Measurements from ENCODE around the gene GLS.
A peak's percentile ranks its signal among the peaks of the same experiment; 100 is the strongest.
"Not testable (repeated sequence)": the region's sequence is repeated elsewhere in the genome, so short reads cannot be mapped to it uniquely, and the experiment has no call there.

The GLS gene

DNA sequence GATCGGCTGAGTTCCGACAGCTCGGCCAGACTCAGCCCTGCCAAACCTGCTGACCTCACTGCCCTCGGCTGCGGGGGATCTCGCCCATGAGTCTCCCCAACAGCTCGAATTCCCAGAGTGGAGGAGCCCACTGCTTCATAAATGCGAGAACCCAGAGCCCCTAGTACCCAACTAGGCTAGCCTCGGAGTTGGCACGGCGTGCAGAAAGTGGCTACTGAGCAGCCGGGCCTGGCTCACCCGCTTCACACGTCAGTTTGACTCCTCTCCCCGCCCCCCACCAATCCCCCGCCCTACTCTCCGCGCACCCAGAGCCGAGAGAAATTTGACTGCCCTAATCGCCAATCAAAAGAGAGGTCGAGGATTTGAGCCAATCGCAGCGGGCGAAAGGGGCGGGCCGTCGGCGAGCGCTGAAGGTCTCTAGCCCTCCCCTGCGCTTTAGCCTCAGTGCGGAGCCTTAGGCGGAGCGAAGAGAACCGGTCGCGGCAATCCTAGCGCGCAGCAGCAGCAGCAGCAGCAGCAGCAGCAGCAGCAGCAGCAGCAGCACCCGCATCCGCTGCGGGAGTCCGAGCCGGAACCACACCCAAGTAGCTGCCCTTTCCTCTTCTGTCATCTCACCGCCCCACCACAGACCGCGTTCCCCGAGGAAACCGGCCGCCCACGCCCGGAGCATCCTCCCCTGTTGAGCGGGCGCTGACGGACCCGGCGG lies at the start of gene GLS:
Gene GLS, plus strand, starts transcription at position 444 of the 706 bp plus-strand sequence. CDS start 264 bp downstream, outside the sequence.
- peak; percentile 99 for DNase-seq (ENCODE audit: low spot score)

DNA sequence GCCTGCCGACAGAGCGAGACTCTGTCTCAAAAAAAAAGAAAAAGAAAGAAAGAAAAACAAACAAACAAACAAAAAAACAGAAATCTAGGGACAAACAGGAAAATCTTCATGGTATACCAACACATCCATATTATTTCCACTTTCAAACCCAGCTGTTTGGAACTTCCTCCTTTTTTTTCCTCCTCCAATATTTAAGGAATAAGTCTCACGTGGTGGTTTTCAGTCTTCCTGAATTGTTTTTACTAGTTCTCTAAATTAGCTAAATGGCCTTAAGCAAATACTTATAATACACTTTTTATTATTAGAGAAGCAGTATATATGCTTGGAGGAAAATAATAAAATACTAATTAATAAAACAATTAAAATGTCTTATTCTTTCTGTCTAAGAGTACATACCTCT lies 48.7 kb upstream of the GLS start:
- DNase-seq (ENCODE audit: low spot score) = no peak

DNA sequence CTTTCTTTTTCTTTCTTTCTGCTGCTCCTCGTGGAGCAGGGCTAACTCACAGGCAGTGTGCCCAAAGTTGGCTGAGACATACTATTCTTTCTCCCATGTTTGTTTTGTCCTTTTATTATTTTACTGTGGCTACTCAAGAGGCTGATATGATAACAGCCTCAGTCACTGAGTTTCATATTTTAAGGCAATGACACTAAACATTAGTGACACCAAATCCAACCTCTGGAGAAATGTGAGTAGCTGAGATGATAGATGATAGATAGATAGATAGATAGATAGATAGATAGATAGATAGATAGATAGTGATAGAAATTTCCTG lies 45.8 kb upstream of the GLS start:
- DNase-seq (ENCODE audit: low spot score) = no peak

DNA sequence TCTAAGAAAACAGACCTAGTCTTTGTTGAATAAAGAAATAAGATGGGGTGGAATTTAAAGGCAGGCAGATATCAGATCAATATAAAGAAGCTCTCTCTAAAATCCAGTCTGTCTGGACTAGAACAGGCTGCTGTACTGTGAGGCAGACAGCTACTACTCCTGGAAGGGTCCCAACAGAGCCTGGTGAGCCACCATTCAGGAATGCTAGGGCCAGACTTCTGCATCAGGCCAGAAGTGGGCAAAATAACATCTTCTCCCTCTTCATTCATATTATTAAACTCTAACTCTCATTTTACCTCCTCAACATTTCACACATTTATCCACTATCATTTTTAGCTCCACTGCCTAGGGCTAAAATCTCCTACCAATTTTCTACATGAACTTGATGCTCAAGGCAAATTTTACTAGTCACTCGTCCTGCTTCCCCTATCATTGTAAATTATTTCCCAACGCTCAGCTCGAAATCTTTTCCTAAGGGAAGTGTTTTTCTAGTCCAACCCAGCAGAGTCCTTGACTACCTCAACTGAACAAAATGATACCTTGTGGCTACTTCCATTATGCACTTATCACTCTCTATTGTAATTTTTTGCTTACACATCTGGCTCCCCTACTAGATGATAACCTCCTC lies 45.2 kb upstream of the GLS start:
- no peak for DNase-seq (ENCODE audit: low spot score)

DNA sequence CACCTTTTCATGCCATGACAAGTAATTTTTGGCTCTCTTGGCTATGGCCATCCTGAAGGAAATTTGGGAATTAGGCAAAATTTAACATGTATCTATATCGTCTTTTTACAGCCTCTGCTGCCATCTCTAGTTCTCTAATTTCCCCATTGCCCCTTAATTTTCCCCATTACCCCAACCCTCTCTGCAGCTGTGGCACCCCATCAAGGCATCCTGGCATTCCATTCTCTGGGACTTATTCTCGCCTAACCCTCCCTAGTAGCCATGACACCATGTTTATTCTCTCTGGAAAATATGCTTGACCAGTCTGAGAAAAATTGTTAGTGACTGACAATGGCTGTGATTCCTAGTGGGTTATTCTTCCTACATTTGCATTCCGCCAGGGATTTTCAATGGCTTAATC lies 43.9 kb upstream of the GLS start:
- no peak for DNase-seq (ENCODE audit: low spot score)

DNA sequence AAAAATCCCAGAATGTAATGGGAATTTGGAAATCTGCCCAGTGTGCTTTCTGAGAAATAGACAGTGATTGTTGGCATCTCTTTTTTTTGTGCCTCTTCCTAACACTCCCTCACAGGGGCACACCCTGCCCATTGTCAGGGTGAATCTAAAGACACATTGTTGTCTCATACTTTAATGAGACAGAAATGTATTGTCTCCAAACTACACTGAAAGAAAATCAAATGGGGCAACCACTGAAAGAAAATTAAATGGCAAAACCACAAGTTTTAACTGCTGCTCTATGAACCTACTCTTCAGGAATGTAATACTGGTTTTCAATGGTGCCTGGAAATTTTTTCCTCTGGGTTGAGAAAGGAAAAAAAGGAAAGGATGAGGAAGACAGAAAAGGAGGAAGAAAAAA lies 43.2 kb upstream of the GLS start:
- no peak for DNase-seq (ENCODE audit: low spot score)

DNA sequence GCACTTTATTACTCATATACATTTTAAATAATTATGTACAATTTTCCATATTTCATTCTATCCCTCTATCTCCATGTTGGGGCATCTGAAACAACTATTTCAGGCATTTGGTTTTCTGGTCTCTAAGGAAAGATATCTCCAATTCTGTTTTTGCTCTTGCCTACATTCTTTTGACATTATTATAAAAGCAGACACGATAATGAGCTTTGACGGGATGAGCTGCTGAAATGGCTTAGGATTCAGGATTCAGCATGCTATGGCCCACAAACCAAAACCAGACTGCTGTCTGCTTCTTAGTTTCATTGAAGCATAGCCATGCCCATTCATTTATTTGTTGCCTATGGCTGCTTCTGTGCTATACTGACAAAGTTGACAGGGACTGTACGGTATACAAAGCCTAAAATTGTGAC lies 42.7 kb upstream of the GLS start:
- DNase-seq (ENCODE audit: low spot score) = no peak

DNA sequence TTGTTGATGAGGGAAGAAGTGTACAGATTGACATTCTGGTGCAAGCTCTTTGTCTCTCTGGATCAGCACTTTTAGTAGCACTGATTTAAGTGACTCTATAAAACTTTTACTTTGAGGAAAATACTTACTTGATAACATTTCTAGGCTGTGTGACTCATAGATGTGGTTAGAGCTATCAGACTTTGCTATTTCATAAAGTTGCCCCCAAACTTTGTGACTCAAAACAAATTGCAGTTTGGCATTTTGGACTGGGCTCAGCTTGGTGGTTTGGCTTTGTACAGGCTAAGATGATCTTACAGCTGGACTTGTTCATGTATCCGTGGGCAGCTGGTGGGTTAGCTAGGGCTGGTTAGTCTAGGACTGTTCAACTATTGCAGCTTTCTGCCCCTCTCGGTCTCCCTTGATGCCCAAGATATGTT lies 42.1 kb upstream of the GLS start:
- DNase-seq (ENCODE audit: low spot score) = no peak

DNA sequence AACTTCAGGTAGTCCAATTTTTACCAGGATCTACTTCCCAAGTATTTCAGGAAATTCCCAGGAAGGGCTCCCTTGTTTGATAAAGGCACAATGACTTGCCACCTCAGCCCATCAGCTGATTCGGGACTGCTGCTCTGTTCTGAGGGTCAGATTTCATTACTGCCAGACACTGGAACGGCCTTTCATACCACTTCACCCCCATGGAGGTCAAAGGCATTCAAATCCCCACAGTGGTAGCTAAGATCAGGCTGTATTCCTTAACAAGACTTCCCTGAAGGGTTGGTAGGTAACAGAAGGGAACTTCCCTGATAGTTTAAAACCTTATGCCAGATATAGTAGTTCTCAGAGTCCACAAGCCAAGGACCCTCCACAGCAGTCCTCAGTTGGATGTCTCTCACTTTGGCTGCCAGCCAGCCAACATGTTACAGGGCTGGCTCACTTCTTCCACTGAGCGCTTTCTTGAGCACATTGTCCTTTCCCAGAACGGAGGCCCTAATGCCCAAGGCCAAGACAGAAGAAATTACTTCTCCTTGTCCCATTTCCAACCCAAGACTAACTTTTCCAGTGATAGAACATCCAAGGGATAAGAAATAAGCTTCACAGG lies 40.0 kb upstream of the GLS start:
- no peak for DNase-seq (ENCODE audit: low spot score)

DNA sequence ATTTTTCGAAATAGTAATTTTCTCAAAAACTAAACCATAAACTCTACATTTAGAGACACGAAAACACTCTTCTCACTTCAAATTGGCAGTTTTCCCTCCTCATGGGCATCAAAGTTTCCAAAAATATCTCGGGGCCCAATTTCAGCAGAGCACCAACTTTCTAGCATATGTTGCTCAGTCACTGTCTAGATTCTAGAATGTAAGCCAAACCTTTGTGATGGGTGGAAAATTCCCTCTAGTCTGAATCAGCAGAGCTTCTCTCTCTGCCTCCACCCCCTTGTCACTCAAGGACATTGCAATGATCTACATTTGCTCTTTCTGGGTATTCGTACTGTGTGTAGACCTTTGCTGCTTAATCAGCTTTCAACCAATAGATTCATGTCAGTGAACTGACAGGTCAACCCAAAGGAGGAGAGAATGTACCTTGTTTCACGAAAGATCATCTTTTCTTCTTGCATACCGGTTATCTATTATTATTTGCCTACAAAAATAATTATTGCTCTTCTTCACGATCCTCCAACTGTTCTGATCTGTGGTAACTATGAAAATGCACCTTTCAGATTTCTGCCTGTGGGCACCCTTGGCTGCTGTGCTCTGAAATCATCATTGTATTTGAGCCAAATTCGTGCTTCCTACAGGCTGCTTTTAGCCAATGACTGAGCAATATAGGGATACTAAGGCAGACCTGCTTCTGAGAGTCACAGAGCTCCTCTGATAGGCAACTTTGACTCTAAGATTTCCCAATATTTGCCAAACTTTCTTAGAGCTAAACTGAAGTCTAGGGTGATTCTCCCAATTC lies 38.7 kb upstream of the GLS start:
- no peak for DNase-seq (ENCODE audit: low spot score)

DNA sequence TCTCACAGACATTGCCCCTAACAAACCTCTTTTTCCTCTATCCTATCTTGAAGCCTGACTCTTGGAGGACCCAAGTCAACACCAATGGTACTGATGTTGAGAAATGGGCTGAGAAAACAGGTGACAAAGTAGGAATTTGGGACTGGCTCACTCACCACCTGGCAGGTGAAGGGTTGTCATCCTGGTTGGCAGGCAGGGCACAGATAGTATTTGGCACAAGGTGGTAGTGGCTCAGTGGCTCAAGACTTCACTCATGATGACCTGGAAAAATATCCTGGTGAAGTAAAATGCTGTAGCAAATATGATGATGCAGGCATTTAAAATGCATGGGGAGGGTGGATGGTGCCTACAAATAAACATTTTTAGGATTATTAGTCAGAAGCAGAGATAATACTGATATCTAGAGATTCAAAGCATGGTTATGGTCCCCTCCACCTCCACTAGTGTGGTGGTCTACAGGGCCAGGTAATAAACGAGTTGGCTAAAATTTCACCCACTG lies 38.0 kb upstream of the GLS start:
- no peak for DNase-seq (ENCODE audit: low spot score)

DNA sequence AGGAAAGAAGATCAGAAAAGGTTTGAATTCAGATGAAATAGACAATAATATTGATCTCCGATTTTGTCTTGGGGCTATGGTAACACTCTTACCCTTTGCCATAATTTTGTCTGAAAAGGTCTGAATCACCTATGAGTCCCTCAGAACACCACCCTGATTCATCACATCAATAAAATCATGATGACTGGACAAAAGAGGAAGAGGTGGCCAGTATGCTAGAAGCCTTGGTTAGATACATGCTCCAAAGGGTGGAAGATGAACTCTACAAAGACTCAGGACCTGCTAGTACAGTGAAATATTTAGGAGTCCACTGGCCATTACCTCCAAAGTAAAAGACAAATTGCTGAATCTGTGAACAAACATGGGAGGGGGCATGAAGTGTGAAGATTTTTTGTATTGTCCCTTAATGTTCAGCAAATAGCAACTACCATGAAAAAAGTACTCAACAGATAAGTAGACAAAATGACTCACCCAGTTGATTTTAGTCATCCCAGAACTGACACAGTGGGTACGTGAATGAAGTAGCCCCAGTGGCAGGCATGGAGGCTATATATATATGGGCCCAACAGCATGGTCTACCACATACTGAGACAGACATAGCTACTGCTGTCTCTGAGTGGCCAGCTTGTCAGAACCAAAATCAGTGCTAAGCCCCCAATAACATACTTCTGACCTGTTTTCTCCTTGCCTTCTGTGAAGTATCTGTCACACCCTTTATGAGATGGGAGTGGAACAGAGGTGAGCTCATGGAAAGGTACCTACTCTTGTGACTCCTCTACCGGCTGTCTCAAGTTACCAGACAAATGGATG lies 36.5 kb upstream of the GLS start:
- no peak for DNase-seq (ENCODE audit: low spot score)

DNA sequence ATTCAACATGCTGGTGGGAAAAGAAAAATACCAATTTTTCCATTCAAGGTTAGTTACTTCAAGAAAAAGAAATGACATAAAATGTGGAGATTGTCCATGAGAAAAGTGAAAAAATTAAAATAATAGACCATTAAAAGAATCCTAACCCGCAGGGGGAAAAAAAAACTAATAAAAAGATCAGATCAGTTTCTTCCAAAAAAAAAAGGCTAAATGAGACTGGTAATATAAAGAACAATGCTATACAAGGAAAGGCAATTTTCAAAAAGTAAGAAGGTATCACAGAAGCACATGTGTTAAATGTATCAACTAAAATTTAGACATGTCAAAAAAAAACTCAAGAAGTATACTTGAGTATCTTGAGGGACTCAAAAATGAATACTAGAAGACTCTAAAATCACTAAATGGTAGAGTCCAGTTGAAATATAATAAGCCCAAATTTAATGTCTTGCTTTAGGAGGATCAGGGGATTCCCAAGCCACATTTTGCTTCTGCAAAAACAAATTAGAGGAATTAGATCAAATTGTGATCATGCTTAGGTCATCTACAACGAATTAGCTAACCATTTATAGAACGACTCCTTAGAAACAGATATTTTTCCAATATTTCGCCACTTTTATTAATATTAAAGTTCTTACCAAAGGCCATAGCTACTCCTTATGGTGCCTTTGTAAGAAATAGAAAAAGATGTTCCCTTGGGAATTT lies 35.8 kb upstream of the GLS start:
- no peak for DNase-seq (ENCODE audit: low spot score)

DNA sequence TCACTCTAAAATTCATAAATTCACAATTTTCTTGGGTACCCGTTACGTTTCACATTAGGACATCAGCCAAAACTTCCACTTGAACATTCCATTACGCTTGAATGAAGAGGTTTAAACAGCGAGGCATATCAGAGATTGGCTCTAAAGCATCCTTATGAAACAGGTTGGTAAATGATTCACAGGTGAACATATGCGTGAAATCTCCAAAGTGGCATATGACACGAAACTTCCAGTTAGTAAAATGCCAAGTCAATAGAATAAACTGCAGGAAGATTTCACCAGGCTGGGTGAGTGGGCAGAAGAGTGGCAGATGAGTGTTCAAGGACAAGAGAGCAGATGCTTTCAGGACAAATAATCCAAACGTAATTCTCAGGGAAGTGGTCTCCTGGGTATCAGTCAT lies 33.9 kb upstream of the GLS start:
- DNase-seq (ENCODE audit: low spot score) = no peak

DNA sequence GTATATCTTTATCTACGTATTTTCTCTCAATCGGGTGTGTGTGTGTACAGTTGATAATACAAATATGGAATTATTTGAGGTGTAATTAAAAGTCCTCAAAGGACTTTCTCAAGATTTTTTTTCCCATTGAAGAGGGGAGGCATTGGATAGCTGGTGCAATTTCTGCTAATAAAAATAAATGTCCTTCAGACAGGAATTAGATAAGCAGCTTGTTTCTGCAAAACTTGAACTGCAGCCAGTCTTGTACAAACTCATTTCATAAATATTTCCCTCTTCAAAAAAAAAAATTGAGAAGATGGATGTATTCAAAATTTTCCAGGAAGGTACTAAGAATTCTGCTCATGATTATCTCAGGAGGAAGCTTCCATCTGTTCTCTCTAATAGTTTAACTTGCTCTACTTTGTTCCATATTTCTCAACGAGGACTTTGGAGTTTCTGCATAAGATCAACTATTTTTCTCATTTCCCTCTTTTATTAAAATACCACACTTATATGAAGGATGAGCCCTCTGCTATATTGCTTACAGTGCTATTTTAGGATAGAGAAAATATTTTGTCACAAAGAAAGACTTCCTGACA lies 33.0 kb upstream of the GLS start:
- no peak for DNase-seq (ENCODE audit: low spot score)

DNA sequence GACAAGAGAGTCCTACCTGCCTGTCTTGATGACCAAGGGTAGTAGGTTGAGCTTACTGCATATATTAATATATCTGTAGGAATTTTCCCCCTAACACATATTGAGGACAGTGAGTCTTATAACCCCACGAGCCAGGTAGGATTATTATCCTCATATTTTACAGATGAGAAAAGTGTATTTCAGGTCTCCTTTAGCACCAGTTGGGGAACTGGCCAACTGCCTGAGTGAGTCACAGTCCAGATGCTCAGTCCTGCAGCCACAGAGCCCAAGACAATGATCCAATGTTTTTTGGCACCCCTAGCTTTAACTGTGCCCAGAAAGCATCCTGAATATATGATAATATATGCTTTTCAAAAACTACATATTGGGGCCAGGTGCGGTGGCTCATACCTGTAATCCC lies 30.8 kb upstream of the GLS start:
- DNase-seq (ENCODE audit: low spot score) = no peak

DNA sequence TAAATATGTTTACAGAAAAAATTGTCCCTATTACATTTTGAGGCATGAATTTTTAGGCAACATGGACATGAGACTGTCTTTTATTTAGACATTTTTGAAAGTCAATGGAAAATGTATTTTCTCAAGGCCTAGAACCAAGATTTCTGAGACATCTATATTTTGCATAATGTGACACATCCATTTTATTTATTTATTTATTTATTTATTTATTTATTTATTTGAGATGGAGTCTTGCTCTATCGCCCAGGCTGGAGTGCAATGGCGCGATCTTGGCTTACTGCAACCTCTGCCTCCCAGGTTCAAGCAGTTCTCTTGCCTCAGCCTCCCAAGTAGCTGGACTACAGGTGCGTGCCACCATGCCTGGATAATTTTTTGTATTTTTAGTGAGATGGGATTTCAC lies 27.6 kb upstream of the GLS start:
- DNase-seq (ENCODE audit: low spot score) = not testable (repeated sequence)

DNA sequence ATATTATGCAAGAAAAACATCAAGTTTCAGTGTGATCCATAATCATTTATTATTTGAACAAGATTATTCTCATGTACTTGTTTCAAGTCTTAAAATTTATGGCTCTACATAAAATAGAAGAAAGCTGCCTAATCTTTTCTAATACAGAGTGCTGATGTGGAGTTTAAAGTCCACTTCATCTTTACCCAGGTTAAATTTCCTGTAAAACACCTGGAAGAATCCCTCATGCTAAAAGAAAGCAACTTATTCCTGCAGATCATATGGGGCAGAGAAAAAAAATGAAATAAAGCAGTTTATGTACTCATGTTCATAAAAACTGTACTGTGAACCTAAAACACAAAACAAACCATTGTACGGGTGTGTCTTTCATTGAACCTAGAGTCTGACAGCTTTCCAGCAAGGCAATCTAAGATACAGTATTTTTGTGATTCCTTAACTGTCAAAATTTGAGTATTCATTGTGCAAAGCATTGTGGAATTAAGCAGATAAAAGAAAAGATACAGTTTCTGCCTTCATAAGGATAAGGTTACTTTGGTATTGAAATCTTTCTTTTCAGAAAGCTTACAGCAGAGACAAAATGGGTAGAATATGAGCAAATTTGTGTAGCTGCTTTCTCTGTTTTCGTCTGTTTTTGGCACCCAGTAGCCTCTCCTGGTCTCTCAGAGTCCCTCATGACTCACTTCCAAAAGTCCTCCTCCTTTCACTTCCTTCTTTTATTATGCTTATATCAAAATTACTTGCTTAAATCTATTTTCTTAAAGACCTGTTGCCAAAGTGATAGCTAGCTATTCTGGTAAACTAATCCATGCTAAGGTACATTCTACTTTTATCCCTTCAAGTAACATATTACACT lies 26.9 kb upstream of the GLS start:
- no peak for DNase-seq (ENCODE audit: low spot score)

DNA sequence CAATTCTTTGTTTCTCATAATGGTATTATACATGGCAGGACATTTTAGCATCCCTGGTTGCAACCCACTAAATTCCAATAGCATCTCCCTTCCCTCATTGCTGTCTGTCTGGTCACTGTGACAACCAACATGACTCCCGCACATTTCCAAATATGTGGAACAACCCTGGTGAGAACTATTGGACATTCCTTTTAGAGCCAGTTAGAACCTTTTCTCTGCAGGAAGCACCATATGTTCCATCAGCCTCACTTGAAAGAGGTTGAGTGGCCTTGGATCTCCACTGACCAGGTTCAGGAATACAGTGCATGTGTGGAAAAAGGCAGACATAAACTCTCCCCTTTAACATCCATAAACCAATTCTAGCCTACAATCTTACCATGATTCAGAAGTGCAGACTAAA lies 25.9 kb upstream of the GLS start:
- no peak for DNase-seq (ENCODE audit: low spot score)

DNA sequence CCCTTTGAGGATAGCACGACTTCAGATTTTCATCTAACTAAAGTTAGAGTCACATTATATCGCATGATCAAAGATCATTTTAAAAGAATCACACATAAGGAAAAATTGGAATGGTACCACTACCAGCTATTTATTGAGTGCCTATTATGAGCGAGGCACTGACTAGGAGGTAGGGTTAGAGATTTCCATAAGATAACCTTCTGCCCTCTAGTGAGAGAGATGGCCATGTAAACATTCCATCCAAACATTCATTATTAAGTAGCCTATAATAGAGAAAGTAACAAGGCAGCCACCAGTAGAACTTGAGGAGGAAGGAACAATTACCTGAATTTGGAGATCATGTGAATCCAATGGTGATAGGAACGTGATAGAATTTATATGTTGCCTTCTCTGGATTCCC lies 25.4 kb upstream of the GLS start:
- DNase-seq (ENCODE audit: low spot score) = no peak
